Measurements from ENCODE around the gene SCAANT1.

SCAANT1 gene

GRCh38 chr3:63914312-63914711 lies 2.1 kb upstream of the SCAANT1 start:
- no peak for TF ChIP-seq ZNF8 (CRISPR knock-in tag; IDR thresholded peaks at IDR 0.05)
- no peak for TF ChIP-seq ZC3H10 (CRISPR knock-in tag; IDR thresholded peaks at IDR 0.05)
- TF ChIP-seq, protein P1, sequence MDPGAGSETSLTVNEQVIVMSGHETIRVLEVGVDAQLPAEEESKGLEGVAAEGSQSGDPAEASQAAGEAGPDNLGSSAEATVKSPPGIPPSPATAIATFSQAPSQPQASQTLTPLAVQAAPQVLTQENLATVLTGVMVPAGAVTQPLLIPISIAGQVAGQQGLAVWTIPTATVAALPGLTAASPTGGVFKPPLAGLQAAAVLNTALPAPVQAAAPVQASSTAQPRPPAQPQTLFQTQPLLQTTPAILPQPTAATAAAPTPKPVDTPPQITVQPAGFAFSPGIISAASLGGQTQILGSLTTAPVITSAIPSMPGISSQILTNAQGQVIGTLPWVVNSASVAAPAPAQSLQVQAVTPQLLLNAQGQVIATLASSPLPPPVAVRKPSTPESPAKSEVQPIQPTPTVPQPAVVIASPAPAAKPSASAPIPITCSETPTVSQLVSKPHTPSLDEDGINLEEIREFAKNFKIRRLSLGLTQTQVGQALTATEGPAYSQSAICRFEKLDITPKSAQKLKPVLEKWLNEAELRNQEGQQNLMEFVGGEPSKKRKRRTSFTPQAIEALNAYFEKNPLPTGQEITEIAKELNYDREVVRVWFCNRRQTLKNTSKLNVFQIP (CRISPR knock-in tag; IDR thresholded peaks at IDR 0.05; ENCODE audit: borderline replicate concordance, low read depth): no peak
- TF ChIP-seq ZNF565 (CRISPR knock-in tag; conservative IDR thresholded peaks at IDR 0.05; ENCODE audit: low read depth): no peak
- no peak for TF ChIP-seq CSDC2 (CRISPR knock-in tag; IDR thresholded peaks at IDR 0.05)
- TF ChIP-seq TCF4 (CRISPR knock-in tag; IDR thresholded peaks at IDR 0.05; ENCODE audit: borderline replicate concordance): no peak
- TF ChIP-seq SNAI2 (CRISPR knock-in tag; IDR thresholded peaks at IDR 0.05): no peak
- no peak for TF ChIP-seq PATZ1 (CRISPR knock-in tag; IDR thresholded peaks at IDR 0.05; ENCODE audit: borderline replicate concordance)
- TF ChIP-seq CREB5 (CRISPR knock-in tag; IDR thresholded peaks at IDR 0.05; ENCODE audit: low read depth): no peak
- no peak for ATAC-seq

- ATAC-seq: peak; percentile 44
- no peak for TF ChIP-seq ZC3H10 (CRISPR knock-in tag; IDR thresholded peaks at IDR 0.05)
- TF ChIP-seq, protein P2, sequence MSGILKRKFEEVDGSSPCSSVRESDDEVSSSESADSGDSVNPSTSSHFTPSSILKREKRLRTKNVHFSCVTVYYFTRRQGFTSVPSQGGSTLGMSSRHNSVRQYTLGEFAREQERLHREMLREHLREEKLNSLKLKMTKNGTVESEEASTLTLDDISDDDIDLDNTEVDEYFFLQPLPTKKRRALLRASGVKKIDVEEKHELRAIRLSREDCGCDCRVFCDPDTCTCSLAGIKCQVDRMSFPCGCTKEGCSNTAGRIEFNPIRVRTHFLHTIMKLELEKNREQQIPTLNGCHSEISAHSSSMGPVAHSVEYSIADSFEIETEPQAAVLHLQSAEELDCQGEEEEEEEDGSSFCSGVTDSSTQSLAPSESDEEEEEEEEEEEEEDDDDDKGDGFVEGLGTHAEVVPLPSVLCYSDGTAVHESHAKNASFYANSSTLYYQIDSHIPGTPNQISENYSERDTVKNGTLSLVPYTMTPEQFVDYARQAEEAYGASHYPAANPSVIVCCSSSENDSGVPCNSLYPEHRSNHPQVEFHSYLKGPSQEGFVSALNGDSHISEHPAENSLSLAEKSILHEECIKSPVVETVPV (CRISPR knock-in tag; IDR thresholded peaks at IDR 0.05): no peak
- TF ChIP-seq BACH2 (CRISPR knock-in tag; IDR thresholded peaks at IDR 0.05; ENCODE audit: borderline replicate concordance): no peak
- TF ChIP-seq OSR1 (CRISPR knock-in tag; IDR thresholded peaks at IDR 0.05): no peak
- no peak for TF ChIP-seq SNAI2 (CRISPR knock-in tag; IDR thresholded peaks at IDR 0.05)
- TF ChIP-seq GLIS3 (CRISPR knock-in tag; IDR thresholded peaks at IDR 0.05): no peak
- TF ChIP-seq PPARA (CRISPR knock-in tag; IDR thresholded peaks at IDR 0.05; ENCODE audit: borderline replicate concordance): no peak
- TF ChIP-seq ZNF70 (CRISPR knock-in tag; IDR thresholded peaks at IDR 0.05): no peak
- TF ChIP-seq ZFP30 (CRISPR knock-in tag; IDR thresholded peaks at IDR 0.05): no peak
- TF ChIP-seq ZFP3 (CRISPR knock-in tag; IDR thresholded peaks at IDR 0.05): no peak
- no peak for TF ChIP-seq ZNF8 (CRISPR knock-in tag; IDR thresholded peaks at IDR 0.05)
- TF ChIP-seq RARB (CRISPR knock-in tag; IDR thresholded peaks at IDR 0.05): no peak
- TF ChIP-seq ISL1 (CRISPR knock-in tag; IDR thresholded peaks at IDR 0.05): no peak
These were observed 795 bp upstream of the SCAANT1 start for GRCh38 chr3:63912768-63913588.

- ATAC-seq: peak; percentile 15; the same call in 2 of the 3 replicates
- TF ChIP-seq ZFP30 (CRISPR knock-in tag; IDR thresholded peaks at IDR 0.05): no peak
- no peak for TF ChIP-seq CSDC2 (CRISPR knock-in tag; IDR thresholded peaks at IDR 0.05)
- TF ChIP-seq, protein P2 (CRISPR knock-in tag; IDR thresholded peaks at IDR 0.05): no peak
- no peak for TF ChIP-seq ISL1 (CRISPR knock-in tag; IDR thresholded peaks at IDR 0.05)
- TF ChIP-seq PATZ1 (CRISPR knock-in tag; IDR thresholded peaks at IDR 0.05; ENCODE audit: borderline replicate concordance): no peak
- TF ChIP-seq TCF4 (CRISPR knock-in tag; IDR thresholded peaks at IDR 0.05; ENCODE audit: borderline replicate concordance): no peak
- TF ChIP-seq ZNF70 (CRISPR knock-in tag; IDR thresholded peaks at IDR 0.05): no peak
- no peak for TF ChIP-seq ZFP3 (CRISPR knock-in tag; IDR thresholded peaks at IDR 0.05)
- no peak for TF ChIP-seq TSHZ2 (CRISPR knock-in tag; IDR thresholded peaks at IDR 0.05)
- TF ChIP-seq ARNTL (CRISPR knock-in tag; IDR thresholded peaks at IDR 0.05; ENCODE audit: borderline replicate concordance, low read depth): no peak
- no peak for TF ChIP-seq OSR1 (CRISPR knock-in tag; IDR thresholded peaks at IDR 0.05)
- TF ChIP-seq ZC3H10 (CRISPR knock-in tag; IDR thresholded peaks at IDR 0.05): no peak
- TF ChIP-seq, protein P1 (CRISPR knock-in tag; IDR thresholded peaks at IDR 0.05; ENCODE audit: borderline replicate concordance, low read depth): no peak
These were observed 692 bp downstream of the SCAANT1 start for GRCh38 chr3:63911509-63911872.
